HepG2 (cell line): ENCODE measurements around the gene AP3B1. TPM values are rescaled to one million over a fixed set of nuclear protein-coding genes. Genes with fewer than 3 reads are reported as not detected.

Experiments
- ATAC-seq: fragments of 200-7000 bp; cut with Tn5 transposase; 3 replicates; pipeline ENCODE4 v1.9.1; 2020; ENCODE audit warnings: mild to moderate bottlenecking, moderate library complexity
- BruUV-seq: library from RNA; stranded (reverse); fragments of 400-500 nt; replicated peaks from 2 replicates; lab custom pipeline; 2021; lab: Mats Ljungman, UMichigan
- CTCF ChIA-PET: fragments of 300-600 bp; formaldehyde crosslinking; extraction: SDS; loops from one replicate; lab custom pipeline; 2021; ENCODE audit warnings: low total read pairs, inconsistent platforms, low intra/inter-chr PET ratio; lab: Yijun Ruan, JAX
- POLR2A ChIA-PET: fragments of 350-600 bp; sonication (Branson Sonifier 250); formaldehyde crosslinking; loops from one replicate; lab custom pipeline; 2020; ENCODE audit warnings: antibody characterized with exemption, inconsistent platforms; lab: Yijun Ruan, JAX
- DNase-seq: peaks from one replicate; pipeline ENCODE4 v3.0.0-alpha.2; 2015; ENCODE audit warnings: low spot score
- FAIRE-seq: peaks from 3 replicates; lab custom pipeline; 2011; peaks lifted over from hg19 to GRCh38; lab: Jason Lieb, UNC
- H2AFZ ChIP-seq: one replicate; pipeline ENCODE4 v1.6.1; 2011; ENCODE audit warnings: low read length, inconsistent platforms
- H3K27ac ChIP-seq: fragments of 300-600 bp; 3 replicates; pipeline ENCODE4 v1.8.0; 2011; ENCODE audit warnings: mixed run types, mild to moderate bottlenecking, mixed read lengths, low read length, inconsistent platforms; ENCODE audit not compliant: insufficient read depth; ENCODE audit errors: extremely low read length
- H3K27me3 ChIP-seq, 2 experiments: fragments of 200-600 bp in 1 of 2; 2 replicates in 1 of 2; 3 replicates in 1 of 2; pipeline versions ENCODE4 v1.6.0 to v1.8.0; 2011; ENCODE audit warnings: low read length in 2 of 2, mild to moderate bottlenecking in 2 of 2, moderate library complexity in 2 of 2, inconsistent platforms in 1 of 2; ENCODE audit not compliant: insufficient read depth in 2 of 2, control insufficient read depth in 1 of 2
- H3K36me3 ChIP-seq, 2 experiments: fragments of 200-600 bp in 1 of 2; replicated peaks in 1 of 2; 2 replicates in 1 of 2; 3 replicates in 1 of 2; pipeline versions ENCODE4 v1.5.1 to v1.8.0; 2011; ENCODE audit warnings: low read length in 2 of 2, inconsistent platforms in 1 of 2; ENCODE audit not compliant: insufficient read depth in 2 of 2, control insufficient read depth in 1 of 2
- H3K4me1 ChIP-seq: 2 replicates; pipeline ENCODE4 v1.5.1; 2012; ENCODE audit warnings: low read length, inconsistent platforms; ENCODE audit not compliant: insufficient read depth
- H3K4me2 ChIP-seq: 2 replicates; pipeline ENCODE4 v1.6.0; 2011; ENCODE audit warnings: low read depth, low read length, inconsistent platforms
- H3K4me3 ChIP-seq, 3 experiments: fragments of 200-600 bp in 1 of 3; sonication (generic), shearing (Covaris generic) in 1 of 3; replicated peaks in 1 of 3; 2 replicates each; pipeline ENCODE4 v1.5.1; 2011 to 2016; ENCODE audit warnings: low read length in 3 of 3, inconsistent platforms in 2 of 3, low read depth in 2 of 3, mild to moderate bottlenecking in 2 of 3, control low read depth in 1 of 3, mixed read lengths in 1 of 3; ENCODE audit not compliant: insufficient read depth in 1 of 3
- H3K79me2 ChIP-seq: one replicate; pipeline ENCODE4 v1.6.1; 2011; ENCODE audit warnings: low read length, inconsistent platforms; ENCODE audit not compliant: insufficient read depth
- H3K9ac ChIP-seq: 2 replicates; pipeline ENCODE4 v1.6.0; 2011; ENCODE audit warnings: mild to moderate bottlenecking, low read depth, low read length, inconsistent platforms; ENCODE audit not compliant: insufficient read depth
- H3K9me3 ChIP-seq: 2 replicates; pipeline ENCODE4 v1.5.1; 2012; ENCODE audit warnings: mild to moderate bottlenecking, low read length
- H4K20me1 ChIP-seq: 2 replicates; pipeline ENCODE4 v1.6.0; 2011; ENCODE audit warnings: inconsistent platforms, mild to moderate bottlenecking, low read length, moderate library complexity; ENCODE audit not compliant: insufficient read depth
- DPF2 ChIP-seq: sonication (generic); formaldehyde crosslinking; IDR thresholded peaks from 2 replicates; pipeline ENCODE4 v1.4.0; 2020; ENCODE audit warnings: mild to moderate bottlenecking, low read depth, missing genetic modification reagents, borderline replicate concordance
- FOXM1 ChIP-seq: sonication (generic); formaldehyde crosslinking; IDR thresholded peaks from 2 replicates; pipeline ENCODE4 v1.5.0; 2020; ENCODE audit warnings: missing genetic modification reagents
- GATAD2A ChIP-seq: IDR thresholded peaks from 2 replicates; pipeline ENCODE4 v1.6.1; 2016
- HMGA1 ChIP-seq: sonication (generic); formaldehyde crosslinking; conservative IDR thresholded peaks from 2 replicates; pipeline ENCODE4 v1.4.0; 2020; ENCODE audit warnings: missing genetic modification reagents
- POLR2A ChIP-seq, 2 experiments: IDR thresholded peaks; 2 replicates each; pipeline ENCODE4 v1.6.1; 2011; ENCODE audit warnings: low read depth in 2 of 2, low read length in 2 of 2, mild to moderate bottlenecking in 1 of 2, moderate library complexity in 1 of 2; ENCODE audit not compliant: insufficient read depth in 1 of 2
- RBM22 ChIP-seq: fragments of 200-400 bp; formaldehyde crosslinking; optimal IDR thresholded peaks from 2 replicates; pipeline ENCODE3; 2017; ENCODE audit warnings: mild to moderate bottlenecking, low read length, moderate library complexity
- SALL2 ChIP-seq: sonication (generic); formaldehyde crosslinking; IDR thresholded peaks from 2 replicates; pipeline ENCODE4 v1.8.1; 2023; ENCODE audit warnings: mild to moderate bottlenecking, missing genetic modification reagents, inconsistent platforms
- SATB2 ChIP-seq: sonication (generic); formaldehyde crosslinking; IDR thresholded peaks from 2 replicates; pipeline ENCODE4 v1.5.0; 2020; ENCODE audit warnings: missing genetic modification reagents
- SNAPC2 ChIP-seq: sonication (generic); formaldehyde crosslinking; IDR thresholded peaks from 2 replicates; pipeline ENCODE4 v1.8.1; 2022; ENCODE audit warnings: mild to moderate bottlenecking, missing genetic modification reagents
- XBP1 ChIP-seq: sonication (generic); formaldehyde crosslinking; IDR thresholded peaks from 2 replicates; pipeline ENCODE4 v1.5.0; 2020; ENCODE audit warnings: missing genetic modification reagents
- ZEB1 ChIP-seq: IDR thresholded peaks from 2 replicates; pipeline ENCODE4 v1.6.1; 2012; ENCODE audit warnings: mild to moderate bottlenecking, low read depth, inconsistent platforms; ENCODE audit not compliant: insufficient replicate concordance
- ZNF605 ChIP-seq: sonication (generic); formaldehyde crosslinking; IDR thresholded peaks from 2 replicates; pipeline ENCODE4 v1.8.0; 2022; ENCODE audit warnings: mild to moderate bottlenecking, missing genetic modification reagents
- WGBS: methylation state at CpG from one replicate; pipeline ENCODE4 v1.1.6; 2017; ENCODE audit warnings: low lambda C conversion rate; 5-methylcytosine and 5-hydroxymethylcytosine counted together
- in situ Hi-C: cut with HindIII; loops from 2 replicates; pipeline ENCODE4 v1.10.0; 2017; ENCODE audit warnings: low pct_unique_long_range_greater_than_20kb; ENCODE audit not compliant: extremely low pct_ligation_motif_present
- intact Hi-C: fragments of 100-400 bp; cut with micrococcal nuclease; formaldehyde crosslinking; loops from one replicate; pipeline ENCODE4 v1.10.0; 2022; ENCODE audit not compliant: unreplicated experiment
- polyA plus RNA-seq, 8 experiments: library from polyadenylated mRNA; depleted of rRNA in 3 of 8; stranded (reverse) in 7 of 8; unstranded in 1 of 8; fragments of >200 nt; fragmentation: Illumina TruSeq in 4 of 8; extraction: Trizol in 4 of 8; gene quantifications; 2 replicates each; pipeline versions ENCODE4 v1.2.1 to v1.2.3, GENCODE V29; 2011 to 2016; ENCODE audit warnings: low read depth in 4 of 8, missing spikeins in 1 of 8, mixed read lengths in 1 of 8; ENCODE audit not compliant: insufficient read depth in 1 of 8
- total RNA-seq, 5 experiments: library from RNA; depleted of rRNA; stranded (reverse); fragments of >200 nt; fragmentation: Illumina TruSeq; extraction: Trizol; gene quantifications; 2 replicates each; pipeline ENCODE4 v1.2.3, GENCODE V29; 2016; ENCODE audit warnings: low read depth in 1 of 5
- TF ChIP-seq, protein P1 (sequence below): sonication (generic); formaldehyde crosslinking; IDR thresholded peaks from 2 replicates; pipeline ENCODE4 v1.4.0; 2020; ENCODE audit warnings: missing genetic modification reagents, borderline replicate concordance
- TF ChIP-seq, protein P2 (sequence below): sonication (generic); formaldehyde crosslinking; IDR thresholded peaks from 2 replicates; pipeline ENCODE4 v1.5.0; 2020; ENCODE audit warnings: mild to moderate bottlenecking, missing genetic modification reagents
- TF ChIP-seq, protein P3 (sequence below): sonication (generic); formaldehyde crosslinking; IDR thresholded peaks from 2 replicates; pipeline ENCODE4 v1.9.0; 2022; ENCODE audit warnings: low read depth, missing genetic modification reagents

AP3B1 gene
- total and polyA plus RNA-seq, 2 of the 13 experiments (the other 11 are each of a cell fraction or from before 2014, with no cell fraction given) = 37.7 to 51.2 TPM

DNA sequence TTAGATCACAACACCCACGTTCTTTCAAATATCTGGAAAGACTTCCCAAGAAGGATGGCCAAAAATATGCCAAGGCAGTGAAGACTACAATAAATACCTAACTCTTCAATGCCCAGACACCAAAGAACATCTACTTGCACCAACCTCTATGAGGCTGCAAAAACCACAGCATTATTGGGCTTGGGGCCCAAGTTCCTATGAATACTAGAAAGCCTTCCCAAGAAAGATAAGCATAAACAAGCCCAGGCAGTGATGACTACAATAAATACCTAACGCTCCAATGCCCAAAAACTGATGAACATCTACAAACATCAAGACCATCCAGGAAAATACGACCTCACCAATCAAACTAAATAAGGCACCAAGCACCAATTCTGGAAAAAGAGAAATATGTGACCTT lies 41.3 kb downstream of the AP3B1 start:
- Histone ChIP-seq H3K4me2 (no peak overlapping the region), H3K9me3 (no peaks in the 10 kb centered on the region), H2AFZ (no peak overlapping the region), H4K20me1 (no peaks in the 10 kb centered on the region), H3K27ac (no peak overlapping the region), H3K36me3 (no peaks in the 10 kb centered on the region; a peak in 1 of 5 replicates), H3K9ac (no peak overlapping the region), H3K4me1 (no peaks in the 10 kb centered on the region), H3K4me3 (no peak overlapping the region), H3K27me3 (no peaks in the 10 kb centered on the region), H3K79me2 (peaks cover 9% of the 10 kb centered on the region)
- POLR2A ChIA-PET = no interaction called here
- WGBS = 68% methylated on average over 3 of the region's 3 CpGs
- no peak for FAIRE-seq
- TF ChIP-seq GATAD2A (CRISPR knock-in tag) = no peak
- no TSS peak for BruUV-seq
- no peak for ATAC-seq
- in situ Hi-C loops = no loop called here
- intact Hi-C loops = no loop called here
- no peak for DNase-seq
- CTCF ChIA-PET = no interaction called here

DNA sequence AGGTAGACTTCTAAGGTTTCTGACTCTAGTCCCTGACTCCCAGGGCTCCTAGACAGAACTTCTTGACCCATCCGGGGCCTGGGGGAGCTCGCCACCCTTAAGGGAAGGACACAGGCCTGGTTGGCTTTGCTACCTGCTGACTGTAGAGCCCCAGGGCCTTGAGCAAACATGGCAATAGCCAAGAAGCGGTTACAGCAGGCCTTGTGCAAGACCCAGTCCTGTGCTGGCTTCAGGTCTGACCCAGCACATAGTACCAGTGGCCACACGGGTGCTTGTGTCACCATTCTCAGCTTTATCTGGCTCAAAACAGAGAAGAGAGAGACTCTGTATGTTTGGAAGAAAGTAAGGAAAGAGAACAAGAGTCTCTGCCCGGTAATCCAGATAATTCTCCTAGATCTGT lies 41.8 kb downstream of the AP3B1 start:
- H3K27me3 ChIP-seq = no peaks in the 10 kb centered on the region
- 86% methylated on average over 2 of the region's 5 CpGs for WGBS
- in situ Hi-C loops (no loop called here), intact Hi-C loops (no loop called here)
- FAIRE-seq (no peak), ATAC-seq (no peak), DNase-seq (no peak)
- no peaks in the 10 kb centered on the region for H3K9me3 ChIP-seq
- no peak overlapping the region for H3K4me3 ChIP-seq
- H2AFZ ChIP-seq = no peak overlapping the region
- peaks cover 9% of the 10 kb centered on the region for H3K79me2 ChIP-seq
- H3K9ac ChIP-seq = no peak overlapping the region
- no TSS peak for BruUV-seq
- CTCF ChIA-PET = no interaction called here
- no peaks in the 10 kb centered on the region; a peak in 1 of 5 replicates for H3K36me3 ChIP-seq
- H3K4me1 ChIP-seq = no peaks in the 10 kb centered on the region
- no peak overlapping the region for H3K4me2 ChIP-seq
- POLR2A ChIA-PET = no interaction called here
- no peak overlapping the region for H3K27ac ChIP-seq
- no peaks in the 10 kb centered on the region for H4K20me1 ChIP-seq
- TF ChIP-seq FOXM1 = no peak
- TF ChIP-seq, protein P1, sequence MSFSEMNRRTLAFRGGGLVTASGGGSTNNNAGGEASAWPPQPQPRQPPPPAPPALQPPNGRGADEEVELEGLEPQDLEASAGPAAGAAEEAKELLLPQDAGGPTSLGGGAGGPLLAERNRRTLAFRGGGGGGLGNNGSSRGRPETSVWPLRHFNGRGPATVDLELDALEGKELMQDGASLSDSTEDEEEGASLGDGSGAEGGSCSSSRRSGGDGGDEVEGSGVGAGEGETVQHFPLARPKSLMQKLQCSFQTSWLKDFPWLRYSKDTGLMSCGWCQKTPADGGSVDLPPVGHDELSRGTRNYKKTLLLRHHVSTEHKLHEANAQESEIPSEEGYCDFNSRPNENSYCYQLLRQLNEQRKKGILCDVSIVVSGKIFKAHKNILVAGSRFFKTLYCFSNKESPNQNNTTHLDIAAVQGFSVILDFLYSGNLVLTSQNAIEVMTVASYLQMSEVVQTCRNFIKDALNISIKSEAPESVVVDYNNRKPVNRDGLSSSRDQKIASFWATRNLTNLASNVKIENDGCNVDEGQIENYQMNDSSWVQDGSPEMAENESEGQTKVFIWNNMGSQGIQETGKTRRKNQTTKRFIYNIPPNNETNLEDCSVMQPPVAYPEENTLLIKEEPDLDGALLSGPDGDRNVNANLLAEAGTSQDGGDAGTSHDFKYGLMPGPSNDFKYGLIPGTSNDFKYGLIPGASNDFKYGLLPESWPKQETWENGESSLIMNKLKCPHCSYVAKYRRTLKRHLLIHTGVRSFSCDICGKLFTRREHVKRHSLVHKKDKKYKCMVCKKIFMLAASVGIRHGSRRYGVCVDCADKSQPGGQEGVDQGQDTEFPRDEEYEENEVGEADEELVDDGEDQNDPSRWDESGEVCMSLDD (CRISPR knock-in tag) = no peak
- no peak for TF ChIP-seq SNAPC2
- no peak for TF ChIP-seq SATB2 (CRISPR knock-in tag)
- no peak for TF ChIP-seq XBP1 (CRISPR knock-in tag)
- TF ChIP-seq, protein P2, sequence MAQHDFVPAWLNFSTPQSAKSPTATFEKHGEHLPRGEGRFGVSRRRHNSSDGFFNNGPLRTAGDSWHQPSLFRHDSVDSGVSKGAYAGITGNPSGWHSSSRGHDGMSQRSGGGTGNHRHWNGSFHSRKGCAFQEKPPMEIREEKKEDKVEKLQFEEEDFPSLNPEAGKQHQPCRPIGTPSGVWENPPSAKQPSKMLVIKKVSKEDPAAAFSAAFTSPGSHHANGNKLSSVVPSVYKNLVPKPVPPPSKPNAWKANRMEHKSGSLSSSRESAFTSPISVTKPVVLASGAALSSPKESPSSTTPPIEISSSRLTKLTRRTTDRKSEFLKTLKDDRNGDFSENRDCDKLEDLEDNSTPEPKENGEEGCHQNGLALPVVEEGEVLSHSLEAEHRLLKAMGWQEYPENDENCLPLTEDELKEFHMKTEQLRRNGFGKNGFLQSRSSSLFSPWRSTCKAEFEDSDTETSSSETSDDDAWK (CRISPR knock-in tag) = no peak
- no peak for TF ChIP-seq POLR2A (IDR thresholded peaks at IDR 0.05; ENCODE audit: insufficient read depth in 1 of 2, low read depth in 2 of 2, low read length in 2 of 2)
- no peak for TF ChIP-seq HMGA1 (CRISPR knock-in tag)
- TF ChIP-seq, protein P3, sequence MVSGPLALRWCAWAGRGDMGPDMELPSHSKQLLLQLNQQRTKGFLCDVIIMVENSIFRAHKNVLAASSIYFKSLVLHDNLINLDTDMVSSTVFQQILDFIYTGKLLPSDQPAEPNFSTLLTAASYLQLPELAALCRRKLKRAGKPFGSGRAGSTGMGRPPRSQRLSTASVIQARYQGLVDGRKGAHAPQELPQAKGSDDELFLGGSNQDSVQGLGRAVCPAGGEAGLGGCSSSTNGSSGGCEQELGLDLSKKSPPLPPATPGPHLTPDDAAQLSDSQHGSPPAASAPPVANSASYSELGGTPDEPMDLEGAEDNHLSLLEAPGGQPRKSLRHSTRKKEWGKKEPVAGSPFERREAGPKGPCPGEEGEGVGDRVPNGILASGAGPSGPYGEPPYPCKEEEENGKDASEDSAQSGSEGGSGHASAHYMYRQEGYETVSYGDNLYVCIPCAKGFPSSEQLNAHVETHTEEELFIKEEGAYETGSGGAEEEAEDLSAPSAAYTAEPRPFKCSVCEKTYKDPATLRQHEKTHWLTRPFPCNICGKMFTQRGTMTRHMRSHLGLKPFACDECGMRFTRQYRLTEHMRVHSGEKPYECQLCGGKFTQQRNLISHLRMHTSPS (CRISPR knock-in tag) = no peak
- TF ChIP-seq ZEB1 = no peak
- TF ChIP-seq SALL2 = no peak
- no peak for TF ChIP-seq RBM22
- no peak for TF ChIP-seq DPF2
- TF ChIP-seq ZNF605 (CRISPR knock-in tag) = no peak
